KBM-7 (cell line): ENCODE results near the gene CCBE1.

Experiments used
- DNase-seq: peaks from one replicate; pipeline ENCODE4 v3.0.0-alpha.2; 2015
- in situ Hi-C: fragments of 300-500 bp; cut with MboI; formaldehyde crosslinking; loops from 2 replicates; pipeline ENCODE4 v1.14.3; 2020; ENCODE audit warnings: low sequenced_read_pairs, low pct_unique_long_range_greater_than_20kb, mixed read lengths

CCBE1 gene

GRCh38 chr18:59606193-59607077 lies 90.8 kb downstream of the CCBE1 start:
- in situ Hi-C loops: no loop called here
- no peak for DNase-seq

- DNase-seq: no peak
- in situ Hi-C loops: no loop called here
Observed at GRCh38 chr18:59605633-59606192, 91.5 kb downstream of the CCBE1 start.

- in situ Hi-C loops: no loop called here
- DNase-seq: no peak
Observed at GRCh38 chr18:59604877-59605276, 92.3 kb downstream of the CCBE1 start.

GRCh38 chr18:59597049-59597448 lies 100.2 kb downstream of the CCBE1 start:
- DNase-seq: no peak
- in situ Hi-C loops: no loop called here

GRCh38 chr18:59593291-59593717 lies 103.9 kb downstream of the CCBE1 start:
- DNase-seq: no peak
- in situ Hi-C loops: no loop called here

- in situ Hi-C loops: no loop called here
- no peak for DNase-seq
Observed at GRCh38 chr18:59592624-59593023, 104.6 kb downstream of the CCBE1 start.

GRCh38 chr18:59582395-59582794 lies 114.8 kb downstream of the CCBE1 start:
- DNase-seq: no peak
- in situ Hi-C loops: no loop called here

- in situ Hi-C loops: no loop called here
Observed at GRCh38 chr18:59579509-59579908, 117.7 kb downstream of the CCBE1 start.

GRCh38 chr18:59577386-59577655 lies 119.9 kb downstream of the CCBE1 start:
- no peak for DNase-seq
- in situ Hi-C loops: no loop called here

More at GRCh38 chr18:59579509-59579908, 117.7 kb downstream of the CCBE1 start:
- no peak for DNase-seq

- no peak for DNase-seq
- in situ Hi-C loops: no loop called here
Observed at GRCh38 chr18:59576541-59577385, 120.5 kb downstream of the CCBE1 start.

GRCh38 chr18:59575995-59576394 lies 121.2 kb downstream of the CCBE1 start:
- in situ Hi-C loops: no loop called here
- no peak for DNase-seq

- DNase-seq: no peak
- in situ Hi-C loops: no loop called here
Observed at GRCh38 chr18:59573962-59574361, 123.3 kb downstream of the CCBE1 start.

- in situ Hi-C loops: no loop called here
Observed at GRCh38 chr18:59571902-59572301, 125.3 kb downstream of the CCBE1 start.

GRCh38 chr18:59570796-59571195 lies 126.4 kb downstream of the CCBE1 start:
- in situ Hi-C loops: no loop called here

More at GRCh38 chr18:59571902-59572301, 125.3 kb downstream of the CCBE1 start:
- DNase-seq: no peak

GRCh38 chr18:59570101-59570775 lies 127.0 kb downstream of the CCBE1 start:
- in situ Hi-C loops: no loop called here

More at GRCh38 chr18:59570796-59571195, 126.4 kb downstream of the CCBE1 start:
- no peak for DNase-seq

GRCh38 chr18:59569390-59569791 lies 127.8 kb downstream of the CCBE1 start:
- DNase-seq: peak; percentile 1
- in situ Hi-C loops: no loop called here

More at GRCh38 chr18:59570101-59570775, 127.0 kb downstream of the CCBE1 start:
- DNase-seq: no peak

GRCh38 chr18:59567431-59567830 lies 129.8 kb downstream of the CCBE1 start:
- DNase-seq: no peak
- in situ Hi-C loops: no loop called here

GRCh38 chr18:59566533-59566971 lies 130.7 kb downstream of the CCBE1 start:
- in situ Hi-C loops: no loop called here
- no peak for DNase-seq

GRCh38 chr18:59565957-59566356 lies 131.3 kb downstream of the CCBE1 start:
- in situ Hi-C loops: no loop called here
- DNase-seq: no peak
